Testis (tissue), 3 donors: Measurements from ENCODE around the gene PTPRCAP. TPM values are rescaled to one million over a fixed set of nuclear protein-coding genes. Genes with fewer than 3 reads are reported as not detected.
A peak's percentile ranks its signal among the peaks of the same experiment; 100 is the strongest.

Experiments
- DNase-seq: peaks from one replicate; pipeline ENCODE4 v3.0.0-alpha.2; 2019
- H3K27ac ChIP-seq, 2 donors: fragments of 200-600 bp; sonication (generic); one replicate each; pipeline ENCODE4 v1.5.1; 2019
- H3K27me3 ChIP-seq: fragments of 200-600 bp; sonication (generic); one replicate; pipeline ENCODE4 v1.5.1; 2019
- H3K36me3 ChIP-seq: fragments of 200-600 bp; sonication (generic); one replicate; pipeline ENCODE4 v1.5.1; 2017; ENCODE audit warnings: low read depth; ENCODE audit errors: missing control alignments
- H3K4me1 ChIP-seq: fragments of 200-600 bp; sonication (generic); one replicate; pipeline ENCODE4 v1.5.1; 2019
- H3K4me3 ChIP-seq, 2 donors: fragments of 200-600 bp; sonication (generic); one replicate each; pipeline ENCODE4 v1.5.1; 2017 to 2019
- H3K9me3 ChIP-seq: fragments of 200-600 bp; sonication (generic); one replicate; pipeline ENCODE4 v1.5.1; 2017
- POLR2A ChIP-seq: fragments of 450-650 bp; IDR thresholded peaks from one replicate; pipeline ENCODE4 v1.6.1; 2017; ENCODE audit warnings: antibody characterized with exemption, mild to moderate bottlenecking, moderate library complexity
- whole genome bisulfite sequencing, 2 donors: methylation state at CpG; one replicate each; pipeline ENCODE4 v1.1.5; 2018; 5-methylcytosine and 5-hydroxymethylcytosine counted together
- intact Hi-C: fragments of 100-400 bp; cut with DNase I; formaldehyde crosslinking; loops from one replicate; pipeline ENCODE4 v1.15.1; 2023; ENCODE audit warnings: low total_unique reads
- polyA plus RNA-seq: library from polyadenylated mRNA; stranded (reverse); fragments of 350-450 nt; fragmentation: Illumina TruSeq; extraction: RNeasy Lipid Tissue Mini Kit (QIAGEN cat#74804); gene quantifications from one replicate; pipeline ENCODE4 v1.2.3, GENCODE V29; 2014; ENCODE audit warnings: low read depth, low replicate concordance; ENCODE audit not compliant: insufficient read depth
- total RNA-seq, 2 donors: library from RNA; depleted of rRNA; stranded (reverse); fragments of >200 nt; gene quantifications; one replicate each; pipeline ENCODE4 v1.2.3, GENCODE V29; 2016
- TF ChIP-seq, protein P1 (sequence below), 3 experiments: fragments of 450-650 bp in 2 of 3; fragments of 200-600 bp in 1 of 3; sonication (generic) in 1 of 3; IDR thresholded peaks; one replicate each; pipeline ENCODE4 v1.5.1; 2016 to 2019; ENCODE audit warnings: antibody characterized with exemption in 3 of 3, mild to moderate bottlenecking in 2 of 3, moderate library complexity in 1 of 3

The PTPRCAP gene
- total and polyA plus RNA-seq, 3 donors from 2014 or later: 3.1 to 5.6 (median 5.2) TPM

DNA sequence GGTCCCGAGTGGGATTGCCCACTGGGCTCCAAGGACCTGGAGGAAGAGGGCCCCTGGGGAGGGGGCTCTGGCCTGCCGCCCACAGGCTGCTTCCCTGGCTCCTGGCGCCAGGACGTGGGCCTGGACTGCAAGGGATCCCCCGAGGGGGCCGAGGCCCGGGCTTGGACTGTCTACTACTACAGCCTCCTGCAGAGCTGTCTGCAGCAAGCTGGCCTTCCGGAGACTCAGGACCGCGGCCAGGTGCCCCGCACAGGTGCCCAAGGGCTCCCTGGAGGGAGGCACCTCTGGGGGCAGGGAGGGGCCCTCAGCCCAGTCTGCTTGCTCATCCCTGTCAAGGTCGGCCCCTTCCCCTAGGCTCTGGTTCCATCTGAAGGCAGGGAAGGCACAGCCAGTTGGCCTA is 20.1 kb downstream of the PTPRCAP start:
- no peak overlapping the region for H3K4me3 ChIP-seq
- no peak for TF ChIP-seq POLR2A
- TF ChIP-seq, protein P1, sequence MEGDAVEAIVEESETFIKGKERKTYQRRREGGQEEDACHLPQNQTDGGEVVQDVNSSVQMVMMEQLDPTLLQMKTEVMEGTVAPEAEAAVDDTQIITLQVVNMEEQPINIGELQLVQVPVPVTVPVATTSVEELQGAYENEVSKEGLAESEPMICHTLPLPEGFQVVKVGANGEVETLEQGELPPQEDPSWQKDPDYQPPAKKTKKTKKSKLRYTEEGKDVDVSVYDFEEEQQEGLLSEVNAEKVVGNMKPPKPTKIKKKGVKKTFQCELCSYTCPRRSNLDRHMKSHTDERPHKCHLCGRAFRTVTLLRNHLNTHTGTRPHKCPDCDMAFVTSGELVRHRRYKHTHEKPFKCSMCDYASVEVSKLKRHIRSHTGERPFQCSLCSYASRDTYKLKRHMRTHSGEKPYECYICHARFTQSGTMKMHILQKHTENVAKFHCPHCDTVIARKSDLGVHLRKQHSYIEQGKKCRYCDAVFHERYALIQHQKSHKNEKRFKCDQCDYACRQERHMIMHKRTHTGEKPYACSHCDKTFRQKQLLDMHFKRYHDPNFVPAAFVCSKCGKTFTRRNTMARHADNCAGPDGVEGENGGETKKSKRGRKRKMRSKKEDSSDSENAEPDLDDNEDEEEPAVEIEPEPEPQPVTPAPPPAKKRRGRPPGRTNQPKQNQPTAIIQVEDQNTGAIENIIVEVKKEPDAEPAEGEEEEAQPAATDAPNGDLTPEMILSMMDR (IDR thresholded peaks at IDR 0.05): no peak
- H3K27ac ChIP-seq: no peak overlapping the region
- DNase-seq: no peak
- no peaks in the 10 kb centered on the region for H3K9me3 ChIP-seq
- no peaks in the 10 kb centered on the region for H3K36me3 ChIP-seq
- peaks cover 16% of the 10 kb centered on the region for H3K4me1 ChIP-seq
- WGBS, 2 donors: 88 to 92% methylated on average over 1 to 10 of the region's 12 CpGs
- intact Hi-C loops: no loop called here
- no peaks in the 10 kb centered on the region for H3K27me3 ChIP-seq

DNA sequence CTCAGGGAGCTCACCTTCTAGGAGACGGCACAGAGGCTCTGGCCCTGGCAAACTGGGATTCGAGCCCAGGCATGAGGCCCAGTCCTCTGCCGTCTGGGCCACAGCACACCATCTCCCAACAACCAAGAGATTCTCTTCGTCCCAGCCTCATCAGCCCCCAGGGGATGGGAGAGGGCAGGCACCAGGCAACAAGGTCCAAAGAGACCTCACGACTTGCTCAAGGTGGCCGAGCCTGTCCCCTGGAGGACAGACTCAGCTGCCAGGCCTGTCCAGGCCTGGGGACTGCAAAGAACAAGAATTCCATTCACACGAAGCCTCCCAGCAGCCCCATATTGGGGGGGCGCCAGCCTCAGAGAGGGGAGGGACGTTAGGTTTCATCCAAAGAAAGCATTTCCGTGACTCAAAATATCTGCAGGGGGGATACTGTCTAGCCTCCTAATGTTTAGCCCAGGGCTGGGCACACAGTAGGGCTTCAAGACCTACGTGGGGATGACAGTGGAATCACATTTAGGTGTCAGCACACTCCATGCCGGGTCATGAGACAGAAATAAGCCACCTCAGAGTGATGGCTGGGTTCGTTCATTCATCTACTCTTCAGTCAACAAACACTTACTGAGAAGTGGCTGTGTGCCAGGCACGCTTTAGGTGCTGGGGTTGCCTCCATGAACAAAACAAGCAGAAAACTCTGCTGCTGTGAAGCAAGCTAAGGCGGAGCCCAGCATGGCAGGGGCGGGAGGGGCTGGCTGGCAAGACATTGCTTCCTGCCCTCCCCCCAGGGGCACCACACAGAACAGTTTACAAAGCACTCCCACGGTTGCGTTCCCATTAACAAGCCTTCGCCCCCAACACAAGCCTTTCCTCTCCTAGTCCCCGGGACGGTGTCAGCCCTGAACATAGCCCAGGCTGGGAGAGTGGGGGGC is 20.8 kb downstream of the PTPRCAP start:
- no peak overlapping the region for H3K4me3 ChIP-seq
- intact Hi-C loops: no loop called here
- no peak for DNase-seq
- no peaks in the 10 kb centered on the region for H3K9me3 ChIP-seq
- no peak for TF ChIP-seq POLR2A
- TF ChIP-seq, protein P1 (IDR thresholded peaks at IDR 0.05): no peak
- no peaks in the 10 kb centered on the region for H3K27me3 ChIP-seq
- H3K36me3 ChIP-seq: no peaks in the 10 kb centered on the region
- peaks cover 16% of the 10 kb centered on the region for H3K4me1 ChIP-seq
- H3K27ac ChIP-seq: no peak overlapping the region
- WGBS, 2 donors: 73 to 80% methylated on average over 20 to 21 of the region's 21 CpGs

DNA sequence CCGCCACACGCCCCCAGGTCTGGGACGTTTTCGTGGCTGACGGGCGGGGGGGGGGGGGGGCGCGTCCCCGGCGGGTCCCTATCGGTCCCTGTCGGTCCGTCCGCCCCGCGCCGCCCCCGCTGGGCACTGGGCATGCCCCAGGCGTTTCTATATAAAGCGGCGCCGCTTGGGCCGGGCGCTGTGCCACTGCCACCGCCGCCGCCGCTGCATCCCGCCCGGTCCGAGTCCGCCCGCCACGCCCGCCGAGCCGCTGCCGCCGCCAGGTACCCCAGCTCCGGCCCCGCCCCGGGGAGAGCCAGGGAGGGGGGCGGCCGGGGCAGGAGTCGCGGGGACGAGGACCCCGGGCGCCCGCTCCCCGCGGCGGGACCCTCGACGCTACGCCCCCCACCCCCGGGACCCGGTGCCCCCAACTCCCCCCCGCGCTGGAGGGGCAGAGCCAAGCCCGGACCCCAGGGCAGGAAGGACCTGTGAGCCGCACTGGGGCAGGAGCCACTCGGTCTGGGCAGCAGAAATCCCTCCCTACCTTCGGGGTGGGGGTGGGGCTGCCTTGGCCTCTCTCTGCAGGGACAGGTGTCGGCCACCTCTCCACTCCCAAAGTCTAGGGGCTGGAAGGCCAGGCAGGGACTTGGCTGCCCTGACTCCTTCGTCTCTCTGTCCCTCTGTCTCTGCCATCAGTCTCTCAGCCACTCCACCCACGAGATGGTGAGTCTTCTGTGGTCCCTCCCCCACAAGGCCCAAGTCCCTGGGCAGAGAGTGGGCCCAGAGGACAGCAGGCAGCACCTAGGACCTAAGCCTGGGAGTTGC is 21.8 kb downstream of the PTPRCAP start, which contains the start of gene CARNS1:
TSS of gene CARNS1 (plus strand) at position 178 of the 804 bp plus-strand sequence. CDS start at position 700, 522 bp downstream.
- intact Hi-C loops: no loop called here
- WGBS, 2 donors: 12 to 23% methylated on average over 8 to 62 of the region's 67 CpGs

DNA sequence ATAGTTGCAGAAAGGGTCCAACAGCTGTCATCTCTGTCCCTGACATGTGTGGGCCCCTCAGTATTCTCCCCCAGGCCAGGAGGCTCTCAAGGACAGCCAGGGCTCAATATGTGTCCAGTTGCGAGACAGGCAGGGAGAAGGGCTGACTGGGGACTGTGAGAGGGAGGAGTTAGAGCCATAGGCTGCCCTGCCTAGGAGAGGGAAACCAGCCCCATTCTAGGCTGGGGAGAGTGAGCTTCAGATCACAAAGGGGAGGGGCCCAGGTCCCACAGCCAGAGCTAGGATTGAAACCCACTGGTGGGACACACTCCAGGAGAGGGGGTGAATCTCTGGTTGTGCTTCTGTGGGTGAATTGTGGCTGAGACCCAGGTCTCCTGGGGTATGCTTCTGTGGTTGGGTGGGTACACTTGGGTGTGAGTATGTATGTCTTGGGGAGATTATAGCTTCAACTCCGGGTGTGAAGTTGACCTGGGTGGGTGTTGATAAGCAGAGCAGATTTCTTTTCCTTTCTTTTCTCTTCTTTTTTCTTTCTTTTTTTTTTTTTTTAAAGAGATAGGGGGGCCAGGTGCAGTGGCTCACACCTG is 24.1 kb downstream of the PTPRCAP start:
- intact Hi-C loops: no loop called here
- Histone ChIP-seq H3K36me3 (no peaks in the 10 kb centered on the region), H3K9me3 (no peaks in the 10 kb centered on the region), H3K4me3 (no peak overlapping the region), H3K27me3 (no peaks in the 10 kb centered on the region), H3K4me1 (peaks cover 10% of the 10 kb centered on the region), H3K27ac (no peak overlapping the region)
- no peak for DNase-seq
- no peak for TF ChIP-seq POLR2A
- TF ChIP-seq, protein P1 (IDR thresholded peaks at IDR 0.05): no peak
- 70 to 83% methylated on average over 2 of the region's 2 CpGs for WGBS, 2 donors

More for the DNA sequence above, 21.8 kb downstream of the PTPRCAP start, which contains the start of gene CARNS1:
- no peaks in the 10 kb centered on the region for H3K27me3 ChIP-seq
- H3K4me3 ChIP-seq: peak within 1 kb of the TSS in 1 of 2 donors; percentile 15
- H3K4me1 ChIP-seq: peaks cover 16% of the 10 kb centered on the region
- no peaks in the 10 kb centered on the region for H3K9me3 ChIP-seq
- DNase-seq: no peak
- TF ChIP-seq POLR2A: no peak
- TF ChIP-seq, protein P1 (IDR thresholded peaks at IDR 0.05): no peak
- H3K36me3 ChIP-seq: no peaks in the 10 kb centered on the region
- no peak within 1 kb of the TSS for H3K27ac ChIP-seq
